ENCODE data around the gene DNAJC5.

- TF ChIP-seq POLR2AphosphoS5 (IDR thresholded peaks at IDR 0.05), result no peak
- TF ChIP-seq, protein P1, sequence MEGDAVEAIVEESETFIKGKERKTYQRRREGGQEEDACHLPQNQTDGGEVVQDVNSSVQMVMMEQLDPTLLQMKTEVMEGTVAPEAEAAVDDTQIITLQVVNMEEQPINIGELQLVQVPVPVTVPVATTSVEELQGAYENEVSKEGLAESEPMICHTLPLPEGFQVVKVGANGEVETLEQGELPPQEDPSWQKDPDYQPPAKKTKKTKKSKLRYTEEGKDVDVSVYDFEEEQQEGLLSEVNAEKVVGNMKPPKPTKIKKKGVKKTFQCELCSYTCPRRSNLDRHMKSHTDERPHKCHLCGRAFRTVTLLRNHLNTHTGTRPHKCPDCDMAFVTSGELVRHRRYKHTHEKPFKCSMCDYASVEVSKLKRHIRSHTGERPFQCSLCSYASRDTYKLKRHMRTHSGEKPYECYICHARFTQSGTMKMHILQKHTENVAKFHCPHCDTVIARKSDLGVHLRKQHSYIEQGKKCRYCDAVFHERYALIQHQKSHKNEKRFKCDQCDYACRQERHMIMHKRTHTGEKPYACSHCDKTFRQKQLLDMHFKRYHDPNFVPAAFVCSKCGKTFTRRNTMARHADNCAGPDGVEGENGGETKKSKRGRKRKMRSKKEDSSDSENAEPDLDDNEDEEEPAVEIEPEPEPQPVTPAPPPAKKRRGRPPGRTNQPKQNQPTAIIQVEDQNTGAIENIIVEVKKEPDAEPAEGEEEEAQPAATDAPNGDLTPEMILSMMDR (IDR thresholded peaks at IDR 0.05), result no peak
- TF ChIP-seq POLR2A (IDR thresholded peaks at IDR 0.05), result no peak
Measured at GRCh38 chr20:63947638-63948456, 52.9 kb downstream of the DNAJC5 start.

Measured in prostate gland (tissue), 2 donors.